GM19043 (cell line): ENCODE results near the gene PDE9A.
"Not testable (repeated sequence)": the region's sequence is repeated elsewhere in the genome, so short reads cannot be mapped to it uniquely, and the experiment has no call there.

Experiments used
- ATAC-seq: cut with Tn5 transposase; IDR thresholded peaks from one replicate; pipeline ENCODE4 v1.9.1; 2021; ENCODE audit warnings: low read depth; ENCODE audit not compliant: unreplicated experiment

The PDE9A gene

DNA sequence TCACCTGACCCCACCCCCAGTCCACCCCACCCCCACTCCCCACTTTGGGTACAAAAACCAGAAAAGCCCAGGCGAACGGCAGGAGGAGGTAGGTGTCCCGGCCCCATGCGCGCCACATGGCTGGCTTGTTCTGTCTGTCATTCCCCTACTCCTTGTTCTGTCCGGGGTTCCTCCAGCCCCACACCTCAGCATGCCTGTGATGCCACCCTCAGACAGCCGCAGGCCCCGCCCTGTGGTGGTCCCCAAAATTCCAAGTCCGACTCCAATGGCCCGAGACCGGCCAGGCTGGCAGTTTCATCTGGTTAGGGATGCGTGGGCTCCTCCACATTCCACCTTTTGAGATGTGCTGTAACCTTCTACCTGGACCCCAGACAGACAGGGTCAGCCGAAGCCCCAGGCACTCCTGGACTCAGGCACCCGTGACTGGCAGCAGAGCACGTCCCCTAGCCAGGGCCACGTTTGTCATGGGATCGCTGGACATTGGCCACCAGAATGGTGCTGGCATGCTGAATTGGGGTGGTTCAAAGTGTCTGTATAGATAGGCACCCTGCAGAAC lies 131.6 kb downstream of the PDE9A start:
- ATAC-seq: no peak

DNA sequence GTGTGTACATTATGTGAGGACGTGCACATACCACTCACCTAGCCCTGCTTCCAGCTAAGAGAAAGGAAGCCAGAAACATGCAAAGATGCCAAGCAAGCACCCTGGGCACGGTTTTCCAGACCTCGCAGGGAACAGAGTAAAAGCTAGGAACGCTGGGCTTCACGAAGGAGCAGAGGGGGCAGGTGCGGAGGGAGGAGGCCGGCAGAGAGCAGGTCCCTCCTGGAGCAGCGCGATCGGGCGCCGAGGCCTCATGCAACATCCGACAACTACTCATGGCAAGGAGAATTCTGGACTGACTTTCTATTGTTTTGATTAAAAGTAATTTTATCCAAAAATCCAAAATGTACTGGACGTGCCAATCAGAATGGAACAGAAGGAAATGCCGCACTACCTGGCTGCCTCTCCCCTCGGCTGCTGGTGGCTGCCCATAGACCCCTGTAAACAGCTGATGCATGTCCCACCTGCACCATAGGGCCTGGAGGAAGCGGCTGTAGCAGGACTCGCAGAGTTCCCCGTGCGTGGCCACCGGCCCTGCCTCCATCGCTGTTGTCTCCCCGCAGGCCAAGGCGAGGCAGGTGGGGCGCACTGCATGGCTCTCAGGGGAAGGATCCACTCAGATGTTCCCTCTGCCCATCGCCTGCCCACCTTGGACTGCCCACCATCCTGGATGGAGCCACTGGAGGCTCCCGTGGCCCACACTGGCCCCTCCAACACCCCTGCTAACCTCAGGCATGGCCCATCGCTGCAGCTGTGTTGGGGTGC lies 132.4 kb downstream of the PDE9A start:
- no peak for ATAC-seq

DNA sequence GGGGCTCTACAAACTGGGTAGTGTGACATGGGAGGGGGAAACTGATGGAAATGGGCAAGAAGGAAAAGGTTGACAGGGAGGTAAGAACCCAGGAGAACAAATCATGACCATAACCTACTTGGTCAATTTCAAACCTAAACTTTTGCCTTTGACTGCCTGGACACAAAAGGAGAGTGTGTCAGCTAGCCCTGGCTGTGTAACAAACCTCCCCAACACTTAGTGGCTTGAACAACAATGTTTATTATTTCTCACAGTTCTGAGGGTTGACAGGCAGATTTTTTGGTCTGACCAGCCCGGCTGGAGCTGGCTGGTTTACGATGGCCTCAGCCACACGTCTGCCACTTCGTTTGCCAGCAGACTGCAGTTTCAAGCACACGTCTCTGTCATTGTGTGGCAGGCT lies 133.5 kb downstream of the PDE9A start:
- ATAC-seq: no peak

DNA sequence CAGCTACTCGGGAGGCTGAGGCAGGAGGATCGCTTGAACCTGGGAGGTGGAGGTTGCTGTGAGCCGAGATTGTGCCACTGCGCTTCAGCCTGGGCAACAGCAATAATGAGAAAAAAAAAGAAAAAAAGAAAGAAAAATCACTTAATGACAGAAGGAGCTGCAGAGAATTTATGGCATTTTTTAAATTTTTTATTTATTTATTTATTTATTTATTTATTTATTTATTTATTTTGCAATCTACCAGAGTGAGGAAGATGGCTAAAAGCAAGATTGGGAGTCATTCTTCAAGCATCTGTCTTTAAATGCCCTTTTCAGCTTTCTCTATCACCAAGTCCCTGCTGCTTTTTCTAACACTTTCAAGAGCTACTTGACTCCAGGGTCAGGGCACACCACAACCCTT lies 134.2 kb downstream of the PDE9A start:
- no peak for ATAC-seq

DNA sequence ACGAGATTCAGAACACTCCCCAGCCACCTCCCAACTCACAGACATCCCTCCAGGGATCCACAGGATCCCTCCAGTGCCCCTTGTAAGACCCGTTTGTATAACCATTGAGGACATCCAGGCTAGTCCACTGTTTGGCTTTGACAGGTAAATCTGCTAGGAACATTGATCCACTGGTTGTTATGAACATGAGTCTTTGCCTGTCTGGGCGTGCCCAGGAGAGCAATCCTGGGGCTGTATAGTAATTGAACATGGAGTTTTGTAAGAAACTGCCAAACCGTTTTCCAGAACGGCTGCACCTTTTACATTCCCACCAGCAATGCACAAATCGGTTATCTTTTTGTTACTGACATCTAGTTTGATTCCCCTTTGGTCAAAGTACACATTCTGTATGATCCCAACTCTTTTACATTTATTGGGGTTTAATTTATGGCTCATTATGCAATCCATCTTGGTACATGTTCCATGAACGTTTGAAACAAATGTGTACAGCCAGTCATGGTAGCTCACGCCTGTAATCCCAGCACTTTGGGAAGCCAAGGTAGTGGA lies 137.2 kb downstream of the PDE9A start:
- no peak for ATAC-seq

DNA sequence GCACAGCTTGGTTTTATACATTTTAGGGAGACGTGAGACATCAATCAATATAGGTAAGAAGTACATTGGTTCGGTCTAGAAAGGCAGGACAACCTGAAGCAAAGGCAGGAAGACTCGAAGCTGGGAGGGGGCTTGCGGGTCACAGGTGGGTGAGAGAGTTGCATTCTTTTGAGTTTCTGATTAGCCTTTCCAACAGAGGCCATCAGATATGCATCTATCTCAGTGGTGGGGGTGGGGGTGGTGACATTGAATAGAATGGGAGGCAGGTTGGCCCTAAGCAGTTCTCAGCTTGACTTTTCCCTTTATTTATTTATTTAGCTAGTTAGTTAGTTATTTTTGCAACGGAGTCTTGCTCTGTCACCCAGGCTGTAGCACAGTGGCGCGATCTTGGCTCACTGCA lies 140.4 kb downstream of the PDE9A start:
- no peak for ATAC-seq

DNA sequence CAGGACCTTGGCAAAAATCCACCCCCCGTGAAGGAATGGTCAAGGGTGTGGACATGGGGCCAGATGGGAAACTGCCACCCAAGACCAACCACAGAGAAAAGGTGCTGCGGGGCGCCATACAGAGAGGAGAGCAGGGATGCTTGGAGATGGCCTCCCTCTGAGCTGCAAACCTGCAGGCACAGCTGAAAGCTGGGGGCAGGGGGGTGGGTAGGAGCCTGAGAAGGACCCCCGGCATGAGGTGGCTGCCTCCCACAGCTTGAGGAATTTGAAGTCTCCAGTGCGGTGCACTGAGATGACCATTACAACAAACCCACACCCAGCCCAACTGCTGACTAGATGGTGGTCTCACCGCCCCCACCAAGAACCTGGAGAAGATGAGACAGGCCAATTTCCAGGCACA lies 141.1 kb downstream of the PDE9A start:
- ATAC-seq: no peak

DNA sequence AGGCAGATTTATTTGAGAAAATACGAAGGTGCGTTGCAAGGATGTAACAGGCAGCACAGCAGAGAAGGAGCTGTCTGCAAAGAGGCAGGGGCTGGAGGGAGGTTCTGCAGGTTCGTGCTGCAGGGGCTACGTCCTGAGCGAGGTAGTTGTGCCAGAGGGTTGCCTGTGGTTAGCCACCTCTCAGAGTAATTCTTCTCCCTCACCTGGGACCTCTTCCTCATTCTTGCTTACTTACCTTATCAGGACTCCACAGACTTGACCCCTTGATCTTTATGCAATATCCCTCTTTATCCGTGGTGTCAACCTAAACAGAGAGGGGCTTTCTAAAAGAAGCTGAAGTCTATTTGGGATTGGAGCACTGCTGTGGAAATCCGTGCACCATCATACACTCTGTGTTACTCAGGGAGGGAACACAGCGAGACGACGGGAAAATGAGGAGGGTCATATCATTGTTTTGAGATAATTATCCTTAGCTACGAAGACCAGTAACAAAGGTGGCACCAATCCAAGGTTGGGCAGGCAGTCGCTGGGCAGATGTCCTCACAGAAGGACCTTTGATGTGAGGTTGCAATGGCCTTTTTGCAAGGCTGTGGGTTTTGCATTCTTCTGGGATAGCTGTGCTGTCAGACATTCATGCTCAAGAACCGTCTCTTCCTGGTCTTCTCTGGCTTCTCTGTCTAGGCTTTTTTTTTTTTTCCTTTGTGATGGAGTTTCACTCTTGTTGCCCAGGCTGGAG lies 143.1 kb downstream of the PDE9A start:
- ATAC-seq: no peak

DNA sequence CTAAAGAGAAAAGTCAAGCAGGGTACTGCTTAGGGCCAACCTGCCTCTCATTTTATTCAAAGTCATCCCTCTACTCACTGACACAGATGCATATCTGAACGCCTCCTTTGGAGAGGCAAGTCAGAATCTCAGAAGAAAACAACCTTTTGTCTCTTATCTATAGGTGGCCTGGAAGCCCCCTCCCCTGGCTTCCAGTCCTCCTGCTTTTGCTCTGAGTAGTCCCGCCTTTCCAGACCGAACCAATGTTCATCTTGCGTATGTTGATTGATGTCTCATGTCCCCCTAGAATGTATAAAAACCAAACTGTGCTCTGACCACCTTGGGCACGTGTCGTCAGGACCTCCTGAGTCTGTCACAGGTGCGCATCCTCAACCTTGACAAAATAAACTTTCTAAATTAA lies 144.1 kb downstream of the PDE9A start:
- ATAC-seq: no peak

DNA sequence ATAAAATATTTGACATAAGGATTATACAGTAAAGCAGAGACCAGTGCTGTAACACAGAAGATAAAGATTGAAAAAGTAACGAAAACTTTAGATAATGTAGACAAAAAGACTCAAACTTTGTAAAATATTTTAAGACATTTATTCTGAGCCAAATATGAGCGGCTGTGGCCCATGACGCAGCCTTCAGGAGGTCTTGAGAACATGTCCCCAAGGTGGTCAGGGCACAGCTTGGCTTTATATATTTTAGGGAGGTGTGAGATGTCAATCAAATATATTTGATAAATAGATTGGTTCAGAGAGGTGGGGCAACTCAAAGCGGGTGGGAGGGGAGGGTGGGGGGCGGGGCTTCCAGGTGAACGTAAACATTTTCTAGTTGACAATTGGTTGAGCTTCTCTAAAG lies 144.7 kb downstream of the PDE9A start:
- ATAC-seq: no peak

DNA sequence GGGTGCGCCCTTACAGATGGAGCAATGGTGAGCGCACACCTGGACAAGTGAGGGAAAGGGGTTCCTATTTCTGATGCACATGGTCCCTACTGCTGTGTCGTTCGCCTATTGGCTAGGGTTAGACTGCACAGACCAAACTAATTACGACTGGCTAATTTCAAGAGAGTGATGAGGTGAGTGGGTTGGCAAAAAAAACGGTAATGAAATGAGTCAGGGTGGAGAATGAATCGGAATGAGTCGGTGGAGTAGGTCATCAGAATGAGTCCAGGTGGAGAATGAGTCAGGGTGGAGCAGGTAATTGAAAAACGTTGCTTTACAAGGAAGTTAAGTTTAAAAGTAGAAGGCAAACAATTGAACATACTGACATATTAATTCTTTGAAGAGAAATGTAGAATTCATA lies 146.1 kb downstream of the PDE9A start:
- ATAC-seq: no peak

DNA sequence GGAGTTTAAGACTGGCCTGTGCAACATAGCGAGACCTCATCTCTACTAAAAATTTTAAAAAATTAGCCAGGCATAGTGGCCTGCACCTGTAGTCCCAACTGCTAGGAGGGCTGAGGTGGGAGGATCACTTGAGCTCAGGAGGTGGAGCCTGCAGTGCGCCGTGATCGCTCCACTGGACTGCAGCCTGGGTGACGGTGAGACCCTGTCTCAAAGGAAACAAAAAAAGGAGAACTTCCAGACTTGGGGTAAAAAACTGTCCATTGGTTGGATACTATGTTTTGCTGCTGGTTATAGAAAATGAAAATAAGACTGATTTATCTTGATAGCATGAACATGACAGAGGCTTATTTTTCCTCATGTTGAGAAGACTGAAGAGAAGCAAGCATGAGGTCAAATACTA lies 146.5 kb downstream of the PDE9A start:
- ATAC-seq: no peak

DNA sequence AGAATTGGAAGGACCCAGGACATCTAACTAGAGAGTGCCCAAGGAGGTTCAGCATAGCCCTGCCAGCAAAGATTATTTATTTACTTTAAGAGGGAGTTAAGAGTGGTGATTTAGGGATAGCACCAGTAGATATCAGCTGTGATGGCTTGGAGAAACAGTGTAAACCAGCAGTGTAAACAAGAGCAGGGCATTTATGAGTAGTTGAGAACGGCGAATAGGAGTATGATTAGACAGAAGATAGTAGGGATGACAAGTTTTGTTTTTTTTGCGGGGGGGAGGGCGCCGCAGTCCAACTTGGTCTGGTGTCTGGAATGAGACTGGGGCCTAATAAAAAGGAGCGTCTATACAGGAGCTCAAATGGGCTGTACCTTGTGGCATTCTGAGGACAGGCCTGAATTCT lies 148.2 kb downstream of the PDE9A start:
- ATAC-seq: not testable (repeated sequence)

DNA sequence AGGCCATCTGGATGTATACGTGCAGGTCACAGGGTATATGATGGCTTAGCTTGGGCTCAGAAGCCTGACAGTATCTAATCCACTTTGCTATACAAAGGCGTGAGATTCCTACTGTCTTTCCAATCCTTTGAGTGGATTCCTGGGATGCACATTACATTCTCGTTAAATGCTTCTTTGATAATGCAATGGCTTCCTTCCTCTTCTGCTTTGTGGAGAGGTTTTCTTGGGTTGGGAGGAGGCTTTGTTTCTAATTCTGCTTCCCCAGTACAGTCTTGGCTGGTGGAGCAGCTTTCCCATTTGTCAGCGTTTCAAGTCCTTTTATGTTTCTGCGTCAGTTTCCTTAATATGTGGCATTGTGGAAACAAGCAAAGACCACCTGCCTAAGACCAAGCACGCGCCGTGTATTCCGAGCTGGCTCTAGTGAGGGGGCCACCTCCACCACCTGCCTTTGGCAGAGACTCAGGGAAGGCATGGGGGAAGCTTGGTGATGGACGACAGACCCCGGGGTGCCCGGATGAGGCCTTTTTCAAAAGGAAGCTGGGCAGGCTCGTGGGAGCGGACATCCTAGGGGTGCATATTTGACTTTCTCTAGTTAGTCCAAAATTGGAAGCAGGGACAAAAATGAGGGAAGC lies 153.2 kb downstream of the PDE9A start:
- ATAC-seq: no peak

DNA sequence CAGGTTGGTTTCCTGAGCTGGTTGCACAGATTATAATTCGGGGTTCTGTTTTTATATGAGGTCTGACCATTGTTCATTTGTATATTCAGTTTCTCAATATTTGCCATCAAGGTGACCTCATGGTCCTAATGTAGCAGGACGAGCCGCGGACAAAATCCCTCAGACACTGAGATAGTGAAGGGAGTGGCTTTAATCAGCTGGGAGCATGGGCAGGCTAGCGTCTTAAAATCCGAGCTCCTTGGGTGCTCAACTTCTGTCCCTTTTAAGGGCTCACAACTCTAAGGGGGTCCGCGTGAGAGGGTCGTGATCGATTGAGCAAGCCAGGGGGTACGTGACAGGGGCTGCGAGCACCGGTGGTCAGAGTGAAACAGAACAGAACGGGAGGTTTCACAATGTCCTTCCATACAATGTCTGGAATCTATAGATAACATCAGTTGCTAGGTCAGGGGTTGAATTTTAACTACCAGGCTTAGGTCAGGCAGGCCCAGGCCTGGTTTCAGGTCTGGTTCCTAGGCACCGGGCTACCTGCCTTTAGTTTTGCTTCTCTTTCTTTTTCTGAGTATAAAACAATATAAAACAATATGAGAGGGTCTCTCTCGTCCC lies 154.0 kb downstream of the PDE9A start:
- ATAC-seq: not testable (repeated sequence)

DNA sequence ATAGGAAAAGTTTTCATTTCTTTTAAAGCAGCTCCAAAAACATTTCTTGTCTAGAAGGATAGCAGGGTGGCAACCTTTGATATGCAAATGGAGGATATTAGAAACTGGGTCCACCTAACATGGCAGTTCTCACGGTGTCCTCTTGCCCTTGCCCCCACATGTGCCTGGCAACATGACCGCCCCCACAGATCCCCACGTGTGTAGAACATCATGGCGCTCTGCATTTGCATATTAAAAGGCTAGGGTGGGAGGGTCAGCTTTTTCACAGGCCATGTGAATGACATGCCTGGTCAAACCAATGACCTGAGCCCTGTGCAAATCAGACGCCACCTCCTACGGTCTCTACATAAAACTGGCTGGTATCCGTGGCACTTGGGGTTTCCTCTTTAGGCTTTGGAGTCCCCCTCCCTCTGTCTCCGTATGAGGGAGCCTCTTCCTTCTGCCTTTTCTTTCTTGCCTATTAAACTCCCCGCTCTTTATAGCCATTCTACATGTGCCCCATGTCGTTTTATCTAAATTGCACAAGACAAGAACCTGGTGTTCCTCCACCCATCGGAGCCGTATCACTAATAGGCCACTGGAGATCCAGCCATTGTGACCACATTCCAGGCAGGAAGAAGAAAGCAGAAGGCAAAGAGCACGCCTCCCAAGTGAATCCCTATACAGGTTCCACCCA lies 154.7 kb downstream of the PDE9A start:
- ATAC-seq: no peak

DNA sequence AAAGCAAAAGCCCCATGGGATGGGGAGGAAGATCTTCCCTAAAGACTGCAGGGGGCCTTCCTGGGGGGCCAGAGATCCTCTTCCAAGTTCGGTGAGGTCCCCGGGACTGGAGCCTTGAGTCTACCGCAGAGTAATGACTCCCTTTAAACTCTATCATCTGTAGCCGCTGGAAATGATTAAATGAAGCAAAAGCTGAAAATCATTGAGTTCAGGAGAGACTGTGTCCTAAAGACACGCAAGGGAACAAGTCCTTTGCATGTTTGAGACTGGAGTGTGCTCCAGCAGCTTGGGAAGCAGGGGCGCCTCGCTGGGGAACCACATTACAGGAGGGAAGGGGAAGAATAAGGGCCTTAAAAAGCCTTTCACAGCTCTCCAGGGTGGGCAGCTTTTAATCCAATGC lies 155.8 kb downstream of the PDE9A start:
- ATAC-seq: no peak

DNA sequence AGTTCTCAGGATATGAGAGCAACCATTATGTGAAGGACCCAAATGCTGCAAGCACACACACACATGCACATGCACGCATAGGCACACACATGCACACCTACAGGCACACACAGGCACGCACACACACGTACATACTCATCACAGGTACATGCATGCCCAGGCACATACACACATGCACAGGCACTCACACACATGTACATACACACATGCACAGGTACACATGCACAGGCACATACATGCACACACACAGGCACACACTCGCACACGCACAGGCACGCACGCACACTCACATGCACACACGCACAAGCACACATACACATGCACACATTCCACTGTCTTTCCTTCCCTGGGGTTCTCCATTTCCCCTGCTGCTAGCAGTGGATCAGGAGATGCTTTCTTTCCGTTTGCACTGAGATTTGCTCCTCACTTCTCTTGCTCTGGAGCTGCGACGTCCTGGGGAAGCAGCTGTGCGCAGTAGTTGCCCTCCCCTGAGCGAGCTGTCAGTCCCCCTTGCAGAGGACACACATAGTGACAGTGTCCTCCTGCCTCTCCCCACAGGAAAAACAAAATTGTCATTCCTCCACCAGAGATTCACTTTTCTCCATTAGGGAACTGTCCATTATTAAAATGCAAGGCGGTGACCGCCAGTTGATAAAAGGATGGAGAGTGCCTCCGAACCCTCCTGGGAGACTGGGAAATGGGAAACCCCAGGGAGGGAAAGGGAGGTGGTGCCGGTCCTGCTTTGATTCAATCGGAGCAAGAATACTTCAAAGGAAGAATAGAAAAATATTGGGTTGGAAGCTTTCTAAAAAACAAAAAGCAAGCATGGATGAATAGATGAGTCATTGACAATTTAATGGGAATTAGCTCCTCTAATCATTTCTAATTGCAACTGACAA lies 156.4 kb downstream of the PDE9A start:
- ATAC-seq: no peak

DNA sequence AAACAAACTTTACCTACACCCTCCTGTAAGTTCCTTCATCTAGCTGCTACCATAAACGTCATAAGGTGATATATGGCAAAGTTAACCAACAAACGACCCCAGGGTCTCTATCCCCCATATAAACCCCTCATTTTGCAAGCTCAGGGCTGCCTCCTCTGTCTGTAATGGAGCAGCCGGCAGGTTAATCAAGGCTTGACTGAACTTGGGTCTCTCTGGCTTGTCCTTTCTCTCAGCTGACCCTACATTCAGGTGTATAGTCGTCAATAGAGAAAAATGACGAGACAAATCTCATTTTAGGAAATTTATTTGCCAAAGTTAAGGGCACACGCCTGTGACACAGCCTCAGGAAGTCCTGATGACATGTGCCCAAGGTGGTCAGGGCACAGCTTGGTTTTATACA lies 158.5 kb downstream of the PDE9A start:
- ATAC-seq: no peak
